ENCODE data around the gene FGF1.

The FGF1 gene

GRCh38 chr5:142634216-142635011, 51.5 kb downstream of the FGF1 start:
- TF ChIP-seq ZNF274 (IDR thresholded peaks at IDR 0.05; ENCODE audit: low read depth, low read length), result no peak
- H3K4me3 ChIP-seq (ENCODE audit: low read length), result no peak overlapping the region

- H3K4me3 ChIP-seq (ENCODE audit: low read length), result no peak overlapping the region
- no peak for TF ChIP-seq ZNF274 (IDR thresholded peaks at IDR 0.05; ENCODE audit: low read depth, low read length)
Measured at GRCh38 chr5:142630927-142631539, 54.9 kb downstream of the FGF1 start.

GRCh38 chr5:142627383-142628217, 58.3 kb downstream of the FGF1 start:
- no peak overlapping the region for H3K4me3 ChIP-seq (ENCODE audit: low read length)
- no peak for TF ChIP-seq ZNF274 (IDR thresholded peaks at IDR 0.05; ENCODE audit: low read depth, low read length)

GRCh38 chr5:142626786-142627185, 59.1 kb downstream of the FGF1 start:
- TF ChIP-seq ZNF274 (IDR thresholded peaks at IDR 0.05; ENCODE audit: low read depth, low read length), result no peak
- H3K4me3 ChIP-seq (ENCODE audit: low read length), result no peak overlapping the region

- no peak for TF ChIP-seq ZNF274 (IDR thresholded peaks at IDR 0.05; ENCODE audit: low read depth, low read length)
- no peak overlapping the region for H3K4me3 ChIP-seq (ENCODE audit: low read length)
Measured at GRCh38 chr5:142626099-142626498, 59.8 kb downstream of the FGF1 start.

GRCh38 chr5:142621227-142621626, 64.7 kb downstream of the FGF1 start:
- TF ChIP-seq ZNF274 (IDR thresholded peaks at IDR 0.05; ENCODE audit: low read depth, low read length), result no peak
- H3K4me3 ChIP-seq (ENCODE audit: low read length), result no peak overlapping the region

GRCh38 chr5:142619815-142620214, 66.1 kb downstream of the FGF1 start:
- H3K4me3 ChIP-seq (ENCODE audit: low read length), result no peak overlapping the region
- TF ChIP-seq ZNF274 (IDR thresholded peaks at IDR 0.05; ENCODE audit: low read depth, low read length), result no peak

- TF ChIP-seq ZNF274 (IDR thresholded peaks at IDR 0.05; ENCODE audit: low read depth, low read length), result no peak
- no peak overlapping the region for H3K4me3 ChIP-seq (ENCODE audit: low read length)
Measured at GRCh38 chr5:142618130-142618523, 67.8 kb downstream of the FGF1 start.

- H3K4me3 ChIP-seq (ENCODE audit: low read length), result no peak overlapping the region
- TF ChIP-seq ZNF274 (IDR thresholded peaks at IDR 0.05; ENCODE audit: low read depth, low read length), result no peak
Measured at GRCh38 chr5:142617416-142618129, 68.3 kb downstream of the FGF1 start.

GRCh38 chr5:142615948-142616347, 69.9 kb downstream of the FGF1 start:
- H3K4me3 ChIP-seq (ENCODE audit: low read length), result no peak overlapping the region
- TF ChIP-seq ZNF274 (IDR thresholded peaks at IDR 0.05; ENCODE audit: low read depth, low read length), result no peak

- no peak for TF ChIP-seq ZNF274 (IDR thresholded peaks at IDR 0.05; ENCODE audit: low read depth, low read length)
- H3K4me3 ChIP-seq (ENCODE audit: low read length), result no peak overlapping the region
Measured at GRCh38 chr5:142614054-142614453, 71.8 kb downstream of the FGF1 start.

GRCh38 chr5:142613271-142613671, 72.6 kb downstream of the FGF1 start:
- no peak for TF ChIP-seq ZNF274 (IDR thresholded peaks at IDR 0.05; ENCODE audit: low read depth, low read length)
- no peak overlapping the region for H3K4me3 ChIP-seq (ENCODE audit: low read length)

- H3K4me3 ChIP-seq (ENCODE audit: low read length), result no peak overlapping the region
- no peak for TF ChIP-seq ZNF274 (IDR thresholded peaks at IDR 0.05; ENCODE audit: low read depth, low read length)
Measured at GRCh38 chr5:142612494-142613270, 73.2 kb downstream of the FGF1 start.

Data from GM08714 (cell line).